Measurements from ENCODE around the gene TMEM250.

The TMEM250 gene

GRCh38 chr9:136132512-136133050 is 13.9 kb upstream of the TMEM250 start:
- no peak for DNase-seq (ENCODE audit: low read depth, low spot score)

GRCh38 chr9:136131629-136132511 is 13.2 kb upstream of the TMEM250 start:
- no peak for DNase-seq (ENCODE audit: low read depth, low spot score)

- DNase-seq (ENCODE audit: low read depth, low spot score), result no peak
Observed at GRCh38 chr9:136129176-136129575, 10.5 kb upstream of the TMEM250 start.

- DNase-seq (ENCODE audit: low read depth, low spot score), result no peak
Observed at GRCh38 chr9:136128436-136128835, 9.8 kb upstream of the TMEM250 start.

GRCh38 chr9:136127313-136127712 is 8.6 kb upstream of the TMEM250 start:
- DNase-seq (ENCODE audit: low read depth, low spot score), result no peak

GRCh38 chr9:136124976-136125692 is 6.5 kb upstream of the TMEM250 start:
- DNase-seq (ENCODE audit: low read depth, low spot score), result no peak

- DNase-seq (ENCODE audit: low read depth, low spot score), result no peak
Observed at GRCh38 chr9:136122425-136123383, 4.0 kb upstream of the TMEM250 start.

- no peak for DNase-seq (ENCODE audit: low read depth, low spot score)
Observed at GRCh38 chr9:136121801-136122200, 3.1 kb upstream of the TMEM250 start.

GRCh38 chr9:136120438-136120844 is 1.8 kb upstream of the TMEM250 start:
- DNase-seq (ENCODE audit: low read depth, low spot score), result no peak

- DNase-seq (ENCODE audit: low read depth, low spot score), result no peak
Observed at GRCh38 chr9:136119883-136120393, 1.3 kb upstream of the TMEM250 start.

- DNase-seq (ENCODE audit: low read depth, low spot score), result no peak
Observed at GRCh38 chr9:136119061-136119882, 597 bp upstream of the TMEM250 start.

GRCh38 chr9:136117916-136118319 is 757 bp downstream of the TMEM250 start:
- DNase-seq (ENCODE audit: low read depth, low spot score), result no peak

GRCh38 chr9:136117291-136117915 is 1.3 kb downstream of the TMEM250 start:
- DNase-seq (ENCODE audit: low read depth, low spot score), result no peak

GRCh38 chr9:136116360-136117098 is 2.1 kb downstream of the TMEM250 start:
- no peak for DNase-seq (ENCODE audit: low read depth, low spot score)

- no peak for DNase-seq (ENCODE audit: low read depth, low spot score)
Observed at GRCh38 chr9:136115641-136116359, 2.9 kb downstream of the TMEM250 start.

- DNase-seq (ENCODE audit: low read depth, low spot score), result no peak
Observed at GRCh38 chr9:136115206-136115605, 3.5 kb downstream of the TMEM250 start.

- DNase-seq (ENCODE audit: low read depth, low spot score), result no peak
Observed at GRCh38 chr9:136114610-136115009, 4.1 kb downstream of the TMEM250 start.

- no peak for DNase-seq (ENCODE audit: low read depth, low spot score)
Observed at GRCh38 chr9:136112541-136112940, 6.1 kb downstream of the TMEM250 start.
